SU-DHL-6 (cell line): Measurements from ENCODE around the gene TSHZ2.

Source experiments
- H2AFZ ChIP-seq: fragments of 200-600 bp; sonication (generic); 2 replicates; pipeline ENCODE4 v1.6.1; 2014; ENCODE audit warnings: low read depth, mild to moderate bottlenecking, moderate library complexity, mixed read lengths, antibody characterized with exemption, low read length; ENCODE audit not compliant: severe bottlenecking
- H3F3A ChIP-seq: fragments of 200-600 bp; shearing (Covaris generic); 2 replicates; pipeline ENCODE4 v1.6.0; 2016; ENCODE audit warnings: antibody characterized with exemption, mild to moderate bottlenecking; ENCODE audit not compliant: insufficient read depth
- H3K27ac ChIP-seq: fragments of 200-600 bp; sonication (generic); 2 replicates; pipeline ENCODE4 v1.5.1; 2016; ENCODE audit warnings: low read depth, mild to moderate bottlenecking, low read length, moderate library complexity, mixed read lengths
- H3K27me3 ChIP-seq: fragments of 200-600 bp; sonication (generic), shearing (Covaris generic); 2 replicates; pipeline ENCODE4 v1.6.0; 2014; ENCODE audit warnings: mild to moderate bottlenecking, low read length
- H3K36me3 ChIP-seq: fragments of 200-600 bp; sonication (generic); 2 replicates; pipeline ENCODE4 v1.6.1; 2014; ENCODE audit warnings: mild to moderate bottlenecking, low read length, mixed read lengths
- H3K4me2 ChIP-seq: fragments of 300-600, 200-600 bp; shearing (Covaris generic), sonication (generic); 2 replicates; pipeline ENCODE4 v1.6.0; 2014; ENCODE audit warnings: low read length, low read depth, mild to moderate bottlenecking; ENCODE audit not compliant: poor library complexity, severe bottlenecking
- H3K4me3 ChIP-seq: fragments of 200-600 bp; sonication (generic); 2 replicates; pipeline ENCODE4 v1.5.1; 2014; ENCODE audit warnings: antibody characterized with exemption, low read length, mild to moderate bottlenecking, mixed read lengths; ENCODE audit not compliant: insufficient read depth, poor library complexity, severe bottlenecking
- H3K79me2 ChIP-seq: fragments of 200-600 bp; sonication (generic); 2 replicates; pipeline ENCODE4 v1.6.1; 2014; ENCODE audit warnings: mild to moderate bottlenecking, low read length, moderate library complexity; ENCODE audit not compliant: insufficient read depth
- H3K9ac ChIP-seq: fragments of 200-600 bp; sonication (generic); 2 replicates; pipeline ENCODE4 v1.7.0; 2014; ENCODE audit warnings: mild to moderate bottlenecking, low read length
- H3K9me2 ChIP-seq: fragments of 200-600 bp; sonication (generic); replicated peaks from 2 replicates; pipeline ENCODE4 v1.6.1; 2014; ENCODE audit warnings: low read length; ENCODE audit not compliant: insufficient read depth
- H3K9me3 ChIP-seq: fragments of 200-600 bp; sonication (generic); 2 replicates; pipeline ENCODE4 v1.6.1; 2014; ENCODE audit warnings: low read length, mixed read lengths; ENCODE audit not compliant: insufficient read depth
- H4K20me1 ChIP-seq: fragments of 200-600 bp; sonication (generic); 2 replicates; pipeline ENCODE4 v1.6.1; 2014; ENCODE audit warnings: low read depth, mild to moderate bottlenecking, antibody characterized with exemption, low read length, moderate library complexity, mixed read lengths
- CTCF ChIP-seq: fragments of 200-600 bp; sonication (generic); IDR thresholded peaks from one replicate; pipeline ENCODE4 v1.5.1; 2017; ENCODE audit warnings: antibody characterized with exemption, mild to moderate bottlenecking, low read length, moderate library complexity; ENCODE audit not compliant: insufficient read depth, poor library complexity, severe bottlenecking
- EZH2phosphoT487 ChIP-seq: fragments of 200-600 bp; sonication (generic), shearing (Covaris generic); conservative IDR thresholded peaks from 2 replicates; pipeline ENCODE4 v1.6.1; 2018; ENCODE audit warnings: mild to moderate bottlenecking, antibody characterized with exemption, low read length, moderate library complexity, mixed read lengths

TSHZ2 gene

GRCh38 chr20:53304146-53304545 lies 332.0 kb downstream of the TSHZ2 start:
- no peak overlapping the region for H3K9ac ChIP-seq
- H3K36me3 ChIP-seq: no peaks in the 10 kb centered on the region
- H2AFZ ChIP-seq: no peak overlapping the region
- H4K20me1 ChIP-seq: no peaks in the 10 kb centered on the region
- H3K27ac ChIP-seq: no peak overlapping the region
- no peaks in the 10 kb centered on the region for H3K79me2 ChIP-seq
- no peaks in the 10 kb centered on the region for H3K9me2 ChIP-seq
- no peak for TF ChIP-seq EZH2phosphoT487
- no peak for TF ChIP-seq CTCF
- no peaks in the 10 kb centered on the region for H3K27me3 ChIP-seq
- no peak overlapping the region for H3K4me3 ChIP-seq
- H3K9me3 ChIP-seq: no peaks in the 10 kb centered on the region
- no peak overlapping the region for H3K4me2 ChIP-seq
- no peaks in the 10 kb centered on the region for H3F3A ChIP-seq

DNA sequence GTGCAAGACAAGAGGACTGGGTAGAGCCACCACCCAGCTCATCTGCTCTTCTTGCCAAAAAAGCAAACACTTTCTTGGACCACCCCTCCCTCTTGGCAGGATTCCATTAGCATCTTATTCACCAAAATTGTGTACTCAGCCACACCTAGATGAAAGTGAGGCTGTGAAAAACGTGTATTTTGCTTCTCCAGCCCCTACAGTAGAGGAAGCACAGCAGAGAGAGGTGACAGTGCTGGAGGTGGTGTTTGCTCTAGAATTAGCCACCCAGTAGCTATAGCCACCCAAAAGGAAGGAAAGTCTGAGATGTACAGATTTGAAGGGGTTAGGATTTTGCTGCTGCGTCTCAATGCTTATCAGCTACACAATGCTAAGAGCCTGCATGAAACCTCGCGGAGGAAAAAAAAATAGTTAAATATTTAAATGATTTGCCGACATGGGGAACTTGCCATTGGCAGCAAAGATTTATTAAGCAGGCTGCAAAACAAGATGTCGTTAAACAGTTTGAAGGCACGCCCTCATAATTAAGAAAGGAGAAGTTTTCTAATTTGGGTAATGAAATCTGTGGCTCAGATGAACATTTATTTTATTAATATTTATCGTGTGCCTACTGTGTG lies 334.1 kb downstream of the TSHZ2 start:
- Histone ChIP-seq H3K9me3 (no peaks in the 10 kb centered on the region), H3K4me3 (no peak overlapping the region), H3K36me3 (no peaks in the 10 kb centered on the region), H2AFZ (no peak overlapping the region), H3K27ac (no peak overlapping the region), H3K27me3 (no peaks in the 10 kb centered on the region), H3F3A (no peaks in the 10 kb centered on the region), H3K79me2 (no peaks in the 10 kb centered on the region), H3K9me2 (no peaks in the 10 kb centered on the region), H4K20me1 (no peaks in the 10 kb centered on the region), H3K9ac (no peak overlapping the region), H3K4me2 (no peak overlapping the region)
- TF ChIP-seq EZH2phosphoT487 (no peak), CTCF (no peak)

DNA sequence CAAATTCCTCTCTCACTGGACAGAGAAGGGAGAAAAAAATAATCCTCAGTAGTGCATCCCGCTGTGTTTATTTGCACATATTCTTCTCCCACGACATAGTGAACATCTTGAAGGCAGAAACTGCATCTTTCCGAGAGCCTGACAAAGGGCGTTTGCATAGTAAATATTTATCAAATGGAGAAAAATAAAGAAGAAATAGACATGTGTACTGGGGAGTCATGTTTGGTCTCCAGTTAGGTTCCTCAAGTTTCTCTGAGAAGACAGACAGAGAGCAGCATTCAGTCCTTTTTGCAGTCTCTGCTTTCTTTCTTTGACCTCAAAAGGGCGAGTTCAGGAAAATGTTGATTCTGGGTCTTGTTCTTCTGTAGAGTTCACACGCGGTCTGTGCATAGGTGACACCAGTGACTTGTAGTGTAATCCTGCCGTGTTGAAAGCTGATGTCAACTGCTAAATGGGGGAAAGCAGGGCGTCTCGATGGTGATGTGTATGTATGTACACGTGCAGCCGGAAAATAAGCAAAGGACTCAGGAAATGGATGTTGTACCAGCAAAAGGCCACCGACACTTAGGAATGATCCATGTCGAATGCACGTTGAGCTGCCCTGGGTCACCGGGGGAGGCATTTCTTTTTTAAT lies 335.9 kb downstream of the TSHZ2 start:
- H3K36me3 ChIP-seq: no peaks in the 10 kb centered on the region
- no peaks in the 10 kb centered on the region for H3K79me2 ChIP-seq
- no peak for TF ChIP-seq CTCF
- TF ChIP-seq EZH2phosphoT487: no peak
- no peaks in the 10 kb centered on the region for H4K20me1 ChIP-seq
- H3F3A ChIP-seq: no peaks in the 10 kb centered on the region
- no peak overlapping the region for H3K9ac ChIP-seq
- H3K9me3 ChIP-seq: no peaks in the 10 kb centered on the region
- no peak overlapping the region for H3K4me2 ChIP-seq
- no peaks in the 10 kb centered on the region for H3K9me2 ChIP-seq
- no peak overlapping the region for H3K4me3 ChIP-seq
- no peaks in the 10 kb centered on the region for H3K27me3 ChIP-seq
- no peak overlapping the region for H2AFZ ChIP-seq
- H3K27ac ChIP-seq: no peak overlapping the region
